Measurements from ENCODE around the gene FOXP1. TPM values are rescaled to one million over a fixed set of nuclear protein-coding genes. Genes with fewer than 3 reads are reported as not detected.

FOXP1 gene
- total and polyA plus RNA-seq, 12 donors = 4.8 to 56.0 (median 43.8) TPM

DNA sequence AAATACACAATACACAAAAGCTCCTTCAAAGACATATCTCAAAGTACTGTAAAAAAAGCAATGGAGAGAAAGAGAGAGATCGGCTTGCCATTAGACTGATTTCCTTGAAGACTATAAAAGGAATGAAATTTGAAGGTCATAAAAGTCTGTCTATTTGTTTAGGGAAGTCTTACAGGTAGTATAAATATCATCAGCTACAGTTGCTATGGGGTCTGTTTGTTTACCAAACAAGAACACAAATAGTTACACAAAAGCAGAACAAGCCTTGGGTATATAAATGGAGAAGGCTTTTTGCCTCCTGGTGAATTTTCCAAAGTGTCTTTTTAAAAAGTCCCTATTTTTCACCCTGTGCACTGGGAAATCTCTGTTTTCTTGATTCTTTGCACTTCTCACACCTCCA lies 552.3 kb downstream of the FOXP1 start:
- WGBS, 2 donors = 53 to 65% methylated on average over 1 of the region's 1 CpG
- Histone ChIP-seq H3K4me3 (no peak overlapping the region), H3K36me3 (peaks cover 0 to 60% (median 4%) of the 10 kb centered on the region in 9 donors), H3K9me3 (no peaks in the 10 kb centered on the region), H3K4me1 (peaks cover 6 to 76% (median 62%) of the 10 kb centered on the region in 9 donors), H3K27ac (peak overlapping the region in 5 of 10 donors; percentile 4 to 81 (median 55)), H3K27me3 (no peaks in the 10 kb centered on the region)
- DNase-seq (no peak), ATAC-seq (peak in 1 of 8 donors; percentile 36)
- TF ChIP-seq, protein P1, sequence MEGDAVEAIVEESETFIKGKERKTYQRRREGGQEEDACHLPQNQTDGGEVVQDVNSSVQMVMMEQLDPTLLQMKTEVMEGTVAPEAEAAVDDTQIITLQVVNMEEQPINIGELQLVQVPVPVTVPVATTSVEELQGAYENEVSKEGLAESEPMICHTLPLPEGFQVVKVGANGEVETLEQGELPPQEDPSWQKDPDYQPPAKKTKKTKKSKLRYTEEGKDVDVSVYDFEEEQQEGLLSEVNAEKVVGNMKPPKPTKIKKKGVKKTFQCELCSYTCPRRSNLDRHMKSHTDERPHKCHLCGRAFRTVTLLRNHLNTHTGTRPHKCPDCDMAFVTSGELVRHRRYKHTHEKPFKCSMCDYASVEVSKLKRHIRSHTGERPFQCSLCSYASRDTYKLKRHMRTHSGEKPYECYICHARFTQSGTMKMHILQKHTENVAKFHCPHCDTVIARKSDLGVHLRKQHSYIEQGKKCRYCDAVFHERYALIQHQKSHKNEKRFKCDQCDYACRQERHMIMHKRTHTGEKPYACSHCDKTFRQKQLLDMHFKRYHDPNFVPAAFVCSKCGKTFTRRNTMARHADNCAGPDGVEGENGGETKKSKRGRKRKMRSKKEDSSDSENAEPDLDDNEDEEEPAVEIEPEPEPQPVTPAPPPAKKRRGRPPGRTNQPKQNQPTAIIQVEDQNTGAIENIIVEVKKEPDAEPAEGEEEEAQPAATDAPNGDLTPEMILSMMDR (IDR thresholded peaks at IDR 0.05) = no peak
- intact Hi-C loops (cut with DNase I) = loop anchor here in 1 of 10 donors (10.0 kb wide), 1 partner anchor 214 kb away; no protein-coding TSS in a partner anchor

DNA sequence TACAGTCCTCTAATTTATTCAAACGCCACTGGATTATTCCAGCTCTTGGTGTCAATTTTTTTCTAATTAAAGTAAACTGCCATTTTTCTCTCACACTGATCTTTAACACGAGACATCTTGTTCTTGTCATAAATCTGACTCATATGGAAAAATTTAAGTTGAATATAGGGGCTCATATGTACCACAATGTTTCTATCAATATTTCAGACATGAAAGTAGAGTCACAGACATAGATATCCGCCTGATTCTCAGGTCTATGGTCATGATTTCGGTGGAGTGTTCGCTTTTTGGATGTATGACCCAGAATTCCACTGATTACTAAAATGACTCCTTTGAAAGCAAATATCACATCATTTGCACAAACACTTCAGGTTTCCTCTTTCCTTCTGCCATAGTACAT lies 552.8 kb downstream of the FOXP1 start:
- H3K27ac ChIP-seq = peak overlapping the region in 4 of 10 donors; percentile 4 to 81 (median 38)
- WGBS, 2 donors = 91 to 95% methylated on average over 5 of the region's 5 CpGs
- no peaks in the 10 kb centered on the region for H3K9me3 ChIP-seq
- no peak overlapping the region for H3K4me3 ChIP-seq
- ATAC-seq = no peak
- no peak for DNase-seq
- H3K27me3 ChIP-seq = no peaks in the 10 kb centered on the region
- intact Hi-C loops (cut with DNase I) = loop anchor here in 1 of 10 donors (10.0 kb wide), 1 partner anchor 214 kb away; no protein-coding TSS in a partner anchor
- H3K36me3 ChIP-seq = peaks cover 0 to 60% (median 4%) of the 10 kb centered on the region in 9 donors
- TF ChIP-seq, protein P1 (IDR thresholded peaks at IDR 0.05) = no peak
- peaks cover 6 to 76% (median 62%) of the 10 kb centered on the region in 9 donors for H3K4me1 ChIP-seq

DNA sequence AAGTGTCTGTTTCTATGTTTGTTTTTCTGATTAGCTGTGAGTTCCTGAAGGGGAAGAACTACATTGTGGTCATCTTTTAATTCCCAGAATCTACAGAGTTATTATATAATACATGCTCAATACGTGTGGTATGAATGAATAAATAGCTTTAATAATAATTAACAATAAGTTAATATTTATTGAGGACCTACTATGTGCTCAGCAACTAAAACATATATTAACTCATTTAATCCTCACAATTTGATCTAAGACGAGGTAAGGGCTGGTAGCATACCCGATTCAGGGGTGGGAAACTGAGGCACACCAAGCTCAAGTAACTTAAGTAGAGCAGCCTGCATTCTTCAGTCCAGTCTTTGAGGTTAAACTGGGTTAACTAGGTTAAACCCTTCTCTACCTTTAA lies 553.8 kb downstream of the FOXP1 start:
- intact Hi-C loops (cut with DNase I) = loop anchor here in 1 of 10 donors (10.0 kb wide), 1 partner anchor 215 kb away; no protein-coding TSS in a partner anchor
- Histone ChIP-seq H3K9me3 (no peaks in the 10 kb centered on the region), H3K27me3 (no peaks in the 10 kb centered on the region), H3K27ac (peak overlapping the region in 1 of 10 donors; percentile 33), H3K4me3 (no peak overlapping the region), H3K36me3 (peaks cover 0 to 53% (median 4%) of the 10 kb centered on the region in 9 donors), H3K4me1 (peaks cover 6 to 76% (median 62%) of the 10 kb centered on the region in 9 donors)
- TF ChIP-seq, protein P1 (IDR thresholded peaks at IDR 0.05) = no peak
- no peak for DNase-seq
- no peak for ATAC-seq
- WGBS, 2 donors = 93 to 96% methylated on average over 3 of the region's 3 CpGs

DNA sequence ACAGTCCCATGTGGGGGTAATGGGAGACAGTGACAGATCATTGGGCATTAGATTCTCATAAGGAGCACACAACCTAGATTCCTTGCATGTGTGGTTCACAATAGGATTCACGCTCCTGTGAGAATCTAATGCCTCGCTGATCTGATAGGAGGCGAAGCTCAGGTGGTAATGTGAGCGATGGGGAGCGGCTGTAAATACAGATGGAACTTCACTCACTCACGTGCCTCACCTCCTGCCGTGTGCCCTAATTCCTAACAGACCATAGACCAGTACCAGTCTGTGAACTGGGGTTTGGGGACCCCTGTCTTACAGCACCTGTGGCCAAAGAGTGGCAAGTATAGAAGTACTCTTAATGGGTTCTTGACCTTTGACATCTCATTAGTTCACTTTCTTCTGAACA lies 554.7 kb downstream of the FOXP1 start:
- WGBS, 2 donors = 98 to 99% methylated on average over 7 of the region's 7 CpGs
- no peaks in the 10 kb centered on the region for H3K9me3 ChIP-seq
- H3K4me1 ChIP-seq = peaks cover 6 to 75% (median 60%) of the 10 kb centered on the region in 9 donors
- TF ChIP-seq, protein P1 (IDR thresholded peaks at IDR 0.05) = no peak
- DNase-seq (no peak), ATAC-seq (no peak)
- intact Hi-C loops (cut with DNase I) = no loop called here
- no peak overlapping the region for H3K4me3 ChIP-seq
- H3K27ac ChIP-seq = no peak overlapping the region
- H3K27me3 ChIP-seq = no peaks in the 10 kb centered on the region
- H3K36me3 ChIP-seq = peaks cover 0 to 47% (median 4%) of the 10 kb centered on the region in 9 donors

All from heart right ventricle (tissue), 16 donors.